Motor neuron (in vitro differentiated cells): ENCODE measurements around the gene RUNX1. TPM values are rescaled to one million over a fixed set of nuclear protein-coding genes. Genes with fewer than 3 reads are reported as not detected.

Source experiments
- ATAC-seq, 8 experiments: fragments of 200-7000 bp; cut with Tn5 transposase; replicated peaks in 6 of 8; 2 replicates each; pipeline ENCODE4 v1.8.0; 2021; ENCODE audit warnings: mild to moderate bottlenecking in 8 of 8, moderate library complexity in 8 of 8
- H3K27ac ChIP-seq, 2 donors: fragments of 250-450 bp; sonication (Bioruptor Pico); 2 replicates each; pipeline ENCODE4 v1.9.0; 2021; ENCODE audit warnings: antibody characterized with exemption in 2 of 2, mild to moderate bottlenecking in 2 of 2, moderate library complexity in 1 of 2
- H3K4me1 ChIP-seq, 2 donors: fragments of 250-450 bp; sonication (Bioruptor Pico); replicated peaks in 1 of 2; 2 replicates each; pipeline ENCODE4 v1.6.1; 2021; ENCODE audit warnings: antibody characterized with exemption in 2 of 2, mild to moderate bottlenecking in 2 of 2, moderate library complexity in 1 of 2
- H3K4me3 ChIP-seq, 5 donors: fragments of 250-450 bp; sonication (Bioruptor Pico); 2 replicates each; pipeline ENCODE4 v1.9.0; 2021; ENCODE audit warnings: antibody characterized with exemption in 5 of 5, mild to moderate bottlenecking in 5 of 5, moderate library complexity in 4 of 5
- WGBS, 10 experiments: fragments of 450-650 bp; shearing (Covaris generic); methylation state at CpG; one replicate each; pipeline ENCODE4 v1.0.0; 2022; 5-methylcytosine and 5-hydroxymethylcytosine counted together
- in situ Hi-C, 9 experiments: fragments of 400-800 bp; cut with MboI; loops; one replicate each; pipeline ENCODE4 v1.15.0; 2021; ENCODE audit warnings: low sequenced_read_pairs in 9 of 9, low pct_unique_long_range_greater_than_20kb in 2 of 9; ENCODE audit not compliant: unreplicated experiment in 9 of 9
- total RNA-seq, 8 experiments: library from RNA; unstranded; fragments of 300-600 nt; gene quantifications; 2 replicates each; pipeline versions ENCODE4 v1.2.3 to v1.2.4, GENCODE V29; 2022

Gene RUNX1
- total RNA-seq, 8 experiments from 2014 or later, result 0.05 to 49.0 (median 3.6) TPM

- 60 to 100% (median 85%) methylated on average over 1 of the region's 1 CpG; no CpG with 5 or more reads in 4 of the 10 experiments for WGBS, 10 experiments
- in situ Hi-C loops, result no loop called here
- H3K27ac ChIP-seq, result no peak overlapping the region
- H3K4me1 ChIP-seq, result no peaks in the 10 kb centered on the region
- no peak overlapping the region for H3K4me3 ChIP-seq
- ATAC-seq, result no peak
Observed at GRCh38 chr21:34946385-34946840, 102.7 kb downstream of the RUNX1 start.

- Histone ChIP-seq H3K27ac (no peak overlapping the region), H3K4me1 (no peaks in the 10 kb centered on the region), H3K4me3 (no peak overlapping the region)
- in situ Hi-C loops, result no loop called here
- ATAC-seq, result no peak
- WGBS, 10 experiments, result 0 to 100% (median 83%) methylated on average over 1 to 3 of the region's 3 CpGs; no CpG with 5 or more reads in 1 of the 10 experiments
Observed at GRCh38 chr21:34945288-34945687, 103.8 kb downstream of the RUNX1 start.

GRCh38 chr21:34944015-34944755, 104.9 kb downstream of the RUNX1 start:
- Histone ChIP-seq H3K27ac (no peak overlapping the region), H3K4me3 (no peak overlapping the region), H3K4me1 (no peaks in the 10 kb centered on the region)
- 40 to 100% (median 83%) methylated on average over 1 to 4 of the region's 4 CpGs; no CpG with 5 or more reads in 2 of the 10 experiments for WGBS, 10 experiments
- no peak for ATAC-seq
- in situ Hi-C loops, result no loop called here

GRCh38 chr21:34942911-34943310, 106.2 kb downstream of the RUNX1 start:
- WGBS, 10 experiments, result 33 to 100% (median 50%) methylated on average over 1 to 7 of the region's 7 CpGs; no CpG with 5 or more reads in 3 of the 10 experiments
- H3K4me1 ChIP-seq, result no peaks in the 10 kb centered on the region
- in situ Hi-C loops, result no loop called here
- H3K4me3 ChIP-seq, result no peak overlapping the region
- ATAC-seq, result peak in 3 of 8 experiments; percentile 11 to 56 (median 36)
- H3K27ac ChIP-seq, result no peak overlapping the region

- H3K27ac ChIP-seq, result no peak overlapping the region
- H3K4me3 ChIP-seq, result no peak overlapping the region
- no peak for ATAC-seq
- in situ Hi-C loops, result no loop called here
- peaks cover 4 to 9% of the 10 kb centered on the region in 2 donors for H3K4me1 ChIP-seq
- WGBS, 10 experiments, result 30 to 67% (median 60%) methylated on average over 1 to 2 of the region's 2 CpGs; no CpG with 5 or more reads in 3 of the 10 experiments
Observed at GRCh38 chr21:34941162-34941561, 107.9 kb downstream of the RUNX1 start.

- Histone ChIP-seq H3K4me1 (peaks cover 4 to 10% of the 10 kb centered on the region in 2 donors), H3K4me3 (no peak overlapping the region), H3K27ac (no peak overlapping the region)
- in situ Hi-C loops, result no loop called here
- ATAC-seq, result no peak
- 46 to 90% (median 79%) methylated on average over 3 to 6 of the region's 6 CpGs for WGBS, 10 experiments
Observed at GRCh38 chr21:34939673-34940331, 109.3 kb downstream of the RUNX1 start.

DNA sequence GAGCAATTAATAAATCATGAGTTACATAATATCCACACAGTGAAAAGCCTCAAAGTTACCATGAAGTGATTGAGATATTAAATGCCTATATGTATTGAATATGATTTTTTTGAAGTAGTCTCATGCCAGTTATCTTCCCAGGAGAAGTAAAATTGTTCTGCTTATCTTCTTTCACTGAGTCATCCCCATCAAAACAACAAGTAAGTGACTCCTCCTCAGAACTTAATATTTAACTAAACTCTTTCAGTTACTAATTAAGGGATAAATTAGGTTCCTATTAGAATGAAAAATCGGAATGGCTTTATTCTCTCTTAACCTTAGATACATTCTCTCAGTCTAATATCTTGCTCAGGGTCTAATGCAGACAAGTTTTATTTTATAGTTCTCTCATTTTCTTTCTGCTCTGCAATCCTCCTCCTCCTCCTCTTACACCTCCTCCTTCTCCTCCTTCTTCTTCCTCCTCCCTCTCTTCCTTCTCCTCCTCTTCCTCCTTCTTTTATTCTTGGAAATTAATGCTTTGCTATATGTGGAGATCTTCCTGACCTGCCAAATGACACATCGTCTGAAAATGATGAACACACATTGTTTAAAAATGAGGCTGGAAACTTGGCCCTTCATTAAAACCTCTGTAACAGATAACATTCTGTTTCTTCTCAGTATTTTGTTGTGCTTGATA, 110.9 kb downstream of the RUNX1 start:
- no peak for ATAC-seq
- WGBS, 10 experiments, result 4 to 100% (median 69%) methylated on average over 1 to 2 of the region's 2 CpGs
- in situ Hi-C loops, result no loop called here

GRCh38 chr21:34936883-34937563, 112.1 kb downstream of the RUNX1 start:
- WGBS, 10 experiments, result 75 to 94% (median 82%) methylated on average over 1 to 4 of the region's 4 CpGs; no CpG with 5 or more reads in 1 of the 10 experiments
- Histone ChIP-seq H3K4me1 (peaks cover 4 to 10% of the 10 kb centered on the region in 2 donors), H3K27ac (no peak overlapping the region), H3K4me3 (no peak overlapping the region)
- ATAC-seq, result peak in 5 of 8 experiments; percentile 58 to 82 (median 74)
- in situ Hi-C loops, result no loop called here

More for the DNA sequence above, 110.9 kb downstream of the RUNX1 start:
- Histone ChIP-seq H3K27ac (no peak overlapping the region), H3K4me1 (peaks cover 4 to 10% of the 10 kb centered on the region in 2 donors), H3K4me3 (no peak overlapping the region)

DNA sequence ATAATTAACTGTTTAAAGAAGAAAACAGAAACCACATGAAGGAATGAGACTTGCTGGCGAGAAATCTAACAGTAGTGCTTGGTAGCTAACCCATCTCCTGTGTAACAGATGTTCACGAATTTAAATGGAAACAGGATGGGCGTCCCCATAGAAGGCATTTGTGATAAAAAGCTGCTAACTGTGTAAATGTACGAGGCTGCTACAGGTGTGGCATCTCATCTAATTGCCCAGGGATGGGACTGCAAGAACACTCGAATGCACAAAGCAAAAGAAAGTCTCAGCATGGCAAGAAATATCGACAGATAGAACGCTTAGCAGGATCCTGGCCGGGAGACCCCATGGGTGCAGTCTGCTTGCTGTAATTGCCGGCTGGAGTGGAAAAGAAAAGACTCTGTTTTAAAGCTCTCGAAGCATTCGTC, 112.7 kb downstream of the RUNX1 start:
- Histone ChIP-seq H3K4me3 (no peak overlapping the region), H3K4me1 (peaks cover 4 to 10% of the 10 kb centered on the region in 2 donors), H3K27ac (no peak overlapping the region)
- in situ Hi-C loops, result no loop called here
- 0 to 100% (median 37%) methylated on average over 1 to 11 of the region's 11 CpGs for WGBS, 10 experiments
- ATAC-seq, result peak; percentile 10 to 85 (median 36)

- H3K4me3 ChIP-seq, result no peak overlapping the region
- H3K4me1 ChIP-seq, result peaks cover 4 to 10% of the 10 kb centered on the region in 2 donors
- in situ Hi-C loops, result no loop called here
- H3K27ac ChIP-seq, result no peak overlapping the region
- WGBS, 10 experiments, result 14 to 100% (median 89%) methylated on average over 1 to 4 of the region's 4 CpGs; no CpG with 5 or more reads in 1 of the 10 experiments
- no peak for ATAC-seq
Observed at GRCh38 chr21:34935898-34936297, 113.2 kb downstream of the RUNX1 start.

DNA sequence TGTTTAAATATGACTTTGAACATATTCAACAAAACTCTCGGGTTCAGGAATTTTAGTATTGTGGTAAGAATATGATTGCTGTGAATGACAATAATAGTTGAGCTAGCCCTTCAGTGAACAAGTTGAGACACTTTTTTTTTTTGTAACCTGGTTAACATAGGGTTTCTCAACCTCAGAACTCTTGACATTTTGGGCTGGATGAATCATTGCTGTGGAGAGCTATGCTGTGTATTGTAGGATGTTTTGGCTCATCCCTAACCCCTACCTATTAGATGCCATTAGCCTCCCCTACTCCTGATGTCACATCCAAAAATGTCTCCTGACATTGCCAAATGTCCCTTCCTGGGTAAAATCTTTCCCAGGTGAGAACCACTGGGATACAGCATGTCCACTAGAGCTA, 113.7 kb downstream of the RUNX1 start:
- WGBS, 10 experiments, result 75 to 100% (median 86%) methylated on average over 1 of the region's 1 CpG; no CpG with 5 or more reads in 4 of the 10 experiments
- no peak for ATAC-seq
- H3K4me3 ChIP-seq, result no peak overlapping the region
- in situ Hi-C loops, result no loop called here
- no peak overlapping the region for H3K27ac ChIP-seq
- H3K4me1 ChIP-seq, result peaks cover 4 to 10% of the 10 kb centered on the region in 2 donors

DNA sequence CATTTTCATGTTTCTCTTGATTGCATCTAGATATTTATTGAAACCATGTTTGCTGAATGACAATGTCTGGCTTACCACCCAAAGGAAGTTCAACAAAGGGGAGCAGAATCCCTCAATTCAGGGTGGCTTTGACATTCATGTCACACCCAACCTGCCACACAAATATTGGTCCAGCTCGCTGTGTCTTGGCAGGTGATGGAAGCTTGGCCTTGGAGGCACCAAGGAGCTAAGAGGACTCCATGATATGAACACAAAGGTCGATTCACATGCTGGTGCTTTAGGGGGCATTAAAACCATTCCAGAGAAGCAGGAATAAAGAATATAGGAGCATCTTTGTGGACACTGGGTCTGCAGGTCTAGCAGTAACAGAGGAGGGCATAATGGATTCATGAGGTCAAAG, 114.8 kb downstream of the RUNX1 start:
- H3K4me3 ChIP-seq, result no peak overlapping the region
- peaks cover 4 to 10% of the 10 kb centered on the region in 2 donors for H3K4me1 ChIP-seq
- no peak overlapping the region for H3K27ac ChIP-seq
- in situ Hi-C loops, result no loop called here
- WGBS, 10 experiments, result 33 to 80% (median 65%) methylated on average over 1 to 2 of the region's 2 CpGs; no CpG with 5 or more reads in 2 of the 10 experiments
- no peak for ATAC-seq
